NCI-H1436 treated with DMSO at 0.1 percent for 48 hours (cell line): ENCODE measurements around the gene ANGPT4.

Experiments used
- DNase-seq: peaks from one replicate; lab custom pipeline; 2025; lab: John Stamatoyannopoulos, UW

ANGPT4 gene

GRCh38 chr20:916125-916799, at the start of gene ANGPT4:
Gene ANGPT4, minus strand, starts transcription at chr20:916334. Its CDS starts 120 bp downstream, at chr20:916214.
- no peak for DNase-seq

- DNase-seq, result no peak
These were observed 47.7 kb upstream of the ANGPT4 start for GRCh38 chr20:963795-964194.

DNA sequence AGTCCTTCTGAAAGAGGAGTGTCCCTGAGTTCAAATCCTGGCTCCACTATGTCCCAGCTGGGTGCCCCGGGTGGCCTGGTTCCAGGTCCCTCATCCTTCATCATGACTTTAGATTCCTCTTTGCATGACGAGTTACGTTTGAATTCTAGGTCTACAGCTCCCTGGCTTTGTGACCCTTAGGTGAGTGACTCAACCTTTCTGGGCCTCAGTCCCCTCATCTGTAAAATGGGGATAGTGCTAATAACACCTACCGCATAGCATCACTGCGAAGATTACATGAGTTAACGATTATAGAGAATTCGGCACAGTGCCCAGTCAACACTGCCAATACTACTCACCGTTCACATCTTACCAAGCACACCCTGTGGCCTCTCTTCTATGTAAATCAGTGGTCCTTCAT, 46.5 kb upstream of the ANGPT4 start:
- DNase-seq, result no peak

- no peak for DNase-seq
These were observed 46.1 kb upstream of the ANGPT4 start for GRCh38 chr20:962223-962622.

DNA sequence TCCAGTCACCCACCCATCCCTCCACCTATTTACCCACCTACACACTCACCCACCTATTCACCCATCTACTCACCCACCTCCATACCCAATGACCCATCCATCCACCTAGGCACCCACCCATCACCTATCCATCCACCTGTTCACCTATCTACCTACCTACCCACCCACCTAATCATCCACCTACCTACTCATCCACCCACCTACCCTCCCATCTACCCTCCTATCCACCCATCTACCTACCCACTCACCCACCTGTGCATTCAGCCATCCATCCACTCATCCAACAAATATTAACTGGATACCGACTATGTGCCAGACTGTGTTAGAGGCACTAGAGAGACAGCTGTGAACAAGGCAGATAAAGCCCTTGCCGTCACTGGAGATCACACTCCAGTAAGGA, 45.6 kb upstream of the ANGPT4 start:
- no peak for DNase-seq

- DNase-seq, result no peak
These were observed 44.0 kb upstream of the ANGPT4 start for GRCh38 chr20:959996-960615.

DNA sequence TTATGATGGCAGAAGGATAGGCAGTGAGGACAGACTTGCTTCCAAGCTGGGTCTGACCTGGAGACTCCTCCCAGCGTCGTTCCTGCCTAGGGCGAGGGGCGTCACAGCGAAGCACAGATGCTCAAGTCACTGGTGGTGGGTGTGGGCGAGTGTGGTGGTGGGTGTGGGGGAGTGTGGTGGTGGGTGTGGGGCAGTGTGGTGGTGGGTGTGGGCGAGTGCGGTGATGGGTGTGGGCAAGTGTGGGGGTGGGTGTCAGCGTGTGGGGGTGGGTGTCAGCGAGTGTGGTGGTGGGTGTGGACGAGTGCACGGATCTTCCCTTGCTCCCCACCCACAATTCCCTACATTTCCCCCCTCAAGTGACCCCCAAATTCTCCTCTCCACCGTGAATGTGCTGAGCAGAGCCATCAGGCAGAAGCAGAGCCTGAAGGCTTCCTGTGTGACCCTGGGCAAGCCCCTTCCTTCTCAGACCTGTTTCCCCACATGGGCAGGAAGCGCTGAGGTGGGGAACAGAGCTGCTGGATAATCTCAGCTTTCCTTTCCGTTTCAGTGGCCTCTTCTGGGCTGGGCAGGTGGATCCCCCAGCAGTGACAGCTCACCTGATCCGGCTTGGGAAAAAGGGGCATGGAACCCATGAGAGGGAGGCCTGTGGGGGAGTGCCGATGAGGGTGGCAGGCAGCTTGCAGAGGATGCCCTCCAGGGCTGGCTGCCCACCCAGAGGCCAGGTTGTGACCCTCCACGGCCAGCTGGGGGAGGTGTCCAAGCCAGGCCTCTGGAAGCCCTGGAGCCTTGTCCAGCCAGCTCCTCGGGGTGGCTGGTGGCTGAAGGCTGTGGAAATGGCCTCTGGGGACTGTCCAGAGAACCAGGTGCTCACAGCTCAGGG, 43.0 kb upstream of the ANGPT4 start:
- DNase-seq, result no peak

GRCh38 chr20:957544-957943, 41.4 kb upstream of the ANGPT4 start:
- no peak for DNase-seq

- no peak for DNase-seq
These were observed 40.3 kb upstream of the ANGPT4 start for GRCh38 chr20:956330-956951.

GRCh38 chr20:955656-956055, 39.5 kb upstream of the ANGPT4 start:
- DNase-seq, result no peak

- no peak for DNase-seq
These were observed 39.0 kb upstream of the ANGPT4 start for GRCh38 chr20:955111-955510.

DNA sequence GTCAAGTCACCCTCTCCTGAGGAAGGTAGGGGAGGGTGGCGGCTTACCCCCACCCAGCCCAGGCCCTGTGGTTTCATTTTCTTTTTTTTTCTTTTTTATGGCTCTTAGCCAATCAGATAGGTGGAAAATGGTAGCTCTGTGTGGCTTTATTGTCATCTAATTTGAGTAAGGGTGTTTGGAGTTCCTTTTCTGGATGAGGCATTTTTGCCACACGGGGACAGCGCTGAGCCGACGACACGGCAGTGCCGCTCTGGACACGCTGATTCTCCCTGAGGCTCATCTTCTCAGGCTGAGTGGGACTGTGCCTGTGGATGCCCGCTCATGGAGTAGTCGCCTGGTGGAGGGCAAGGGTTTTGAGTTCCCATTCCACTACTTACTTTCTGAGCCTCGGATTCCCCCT, 37.6 kb upstream of the ANGPT4 start:
- no peak for DNase-seq

DNA sequence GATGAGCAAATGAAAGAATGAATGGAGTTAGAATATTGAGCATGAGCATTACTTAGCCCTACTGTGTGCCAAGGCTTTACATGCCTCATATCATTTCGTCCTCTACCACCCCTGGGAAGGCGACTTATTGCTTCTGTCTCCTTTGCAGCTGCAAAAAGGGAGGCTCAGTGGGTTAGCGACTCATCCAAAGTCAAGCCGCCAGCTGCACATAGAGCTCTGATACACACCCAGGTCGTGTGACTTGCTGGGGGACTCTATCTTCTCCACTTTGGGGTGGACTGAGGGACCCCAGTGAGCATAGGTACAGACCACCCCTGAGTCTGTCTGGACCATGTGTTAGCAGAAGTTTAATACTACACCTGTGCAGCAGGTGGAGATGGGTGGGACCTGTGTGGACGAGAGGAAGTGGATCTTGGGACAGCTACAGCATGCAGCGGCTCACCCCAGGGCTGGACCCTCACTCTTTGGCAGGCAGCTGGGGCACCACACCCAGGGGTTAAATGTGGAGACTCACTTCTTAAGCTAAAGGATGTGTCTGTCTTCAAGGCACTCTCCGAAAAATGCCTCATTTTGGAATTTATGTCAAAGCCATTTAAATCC, 36.2 kb upstream of the ANGPT4 start:
- no peak for DNase-seq

- DNase-seq, result no peak
These were observed 35.4 kb upstream of the ANGPT4 start for GRCh38 chr20:951384-952169.

- DNase-seq, result no peak
These were observed 33.6 kb upstream of the ANGPT4 start for GRCh38 chr20:949717-950116.

DNA sequence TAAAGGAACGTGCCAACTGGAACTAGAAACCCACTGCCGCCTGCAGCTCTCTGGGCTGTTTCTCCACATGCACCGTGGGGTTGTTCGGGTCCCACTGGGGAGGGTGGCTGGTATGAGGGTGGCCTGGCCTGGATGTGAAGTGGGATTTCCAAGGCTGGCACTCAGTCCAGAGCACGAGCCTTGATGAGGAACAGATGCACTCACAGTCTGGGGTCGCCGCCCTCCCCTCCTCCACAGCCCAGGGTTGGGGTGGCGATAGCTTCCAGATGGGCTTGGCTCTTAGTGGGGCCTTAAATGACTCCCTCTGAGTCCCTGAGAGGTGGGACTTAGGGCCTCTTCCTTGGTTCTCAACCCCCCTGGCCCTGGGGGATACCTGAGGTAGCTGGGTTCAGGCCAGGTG, 30.7 kb upstream of the ANGPT4 start:
- no peak for DNase-seq

GRCh38 chr20:945841-946240, 29.7 kb upstream of the ANGPT4 start:
- no peak for DNase-seq

DNA sequence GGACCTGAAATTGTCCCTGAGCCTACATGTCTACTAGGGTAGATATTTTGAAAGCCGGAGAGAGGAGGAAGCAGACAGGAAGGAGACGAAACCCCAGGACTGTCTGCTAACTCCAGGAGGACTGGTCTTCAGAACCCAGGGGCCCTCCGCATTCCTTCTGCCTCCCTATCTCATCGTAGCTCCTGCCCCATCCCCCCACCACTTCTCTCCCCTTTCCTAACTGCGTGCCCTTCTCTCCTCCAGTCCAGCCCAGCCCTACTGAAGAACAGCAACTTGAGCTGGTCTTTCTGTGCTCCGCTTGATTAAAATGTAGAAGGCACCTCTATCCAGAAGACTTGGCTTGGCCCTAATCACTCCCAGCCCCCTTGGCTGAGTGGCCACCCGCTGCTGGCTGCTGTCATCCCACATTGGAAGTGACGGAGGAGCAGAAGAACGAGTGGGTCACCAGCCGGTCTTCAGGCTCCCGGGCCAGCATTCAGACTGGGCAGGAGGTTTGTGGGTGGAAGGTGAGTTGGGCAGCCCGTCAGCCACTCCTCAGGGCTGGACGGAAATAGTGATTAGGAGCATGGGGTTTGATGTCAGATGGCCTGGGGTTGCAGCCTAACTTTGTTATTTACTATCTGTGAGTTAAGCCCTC, 28.8 kb upstream of the ANGPT4 start:
- no peak for DNase-seq

DNA sequence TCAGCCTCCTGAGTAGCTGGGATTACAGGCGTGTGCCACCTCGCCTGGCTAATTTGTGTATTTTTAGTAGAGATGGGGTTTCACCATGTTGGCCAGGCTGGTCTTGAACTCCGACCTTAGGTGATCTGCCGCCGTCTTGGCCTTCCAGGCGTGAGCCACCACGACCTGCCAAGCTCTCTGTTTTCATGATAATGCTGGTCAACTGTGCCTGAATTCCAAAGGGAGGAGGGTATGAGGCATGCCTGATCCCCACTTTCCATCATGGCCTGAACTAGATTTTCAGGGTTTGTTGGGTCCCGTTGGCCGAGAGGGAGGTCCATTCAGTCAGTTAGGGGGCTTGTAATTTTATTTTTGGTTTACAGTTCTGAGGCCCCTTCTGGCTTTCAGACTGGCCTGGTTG, 28.0 kb upstream of the ANGPT4 start:
- no peak for DNase-seq

GRCh38 chr20:942611-943010, 26.5 kb upstream of the ANGPT4 start:
- DNase-seq, result no peak

- no peak for DNase-seq
These were observed 24.8 kb upstream of the ANGPT4 start for GRCh38 chr20:940926-941325.
